Body of pancreas (tissue), 4 donors: ENCODE results near the gene ATG7. TPM values are rescaled to one million over a fixed set of nuclear protein-coding genes. Genes with fewer than 3 reads are reported as not detected.
A peak's percentile ranks its signal among the peaks of the same experiment; 100 is the strongest.

Experiments
- ATAC-seq: fragments of 150-250 bp; one replicate; pipeline ENCODE4 v1.9.1; 2016
- DNase-seq, 4 donors: peaks; one replicate each; pipeline ENCODE4 v3.0.0-alpha.2; 2019
- H3K27ac ChIP-seq, 4 donors: fragments of 200-600 bp; sonication (generic); 1 replicate in 3 of 4; 2 replicates in 1 of 4; pipeline versions ENCODE4 v1.5.1 to v1.6.1; 2016 to 2019; ENCODE audit warnings: mild to moderate bottlenecking in 1 of 4, mixed read lengths in 1 of 4, moderate library complexity in 1 of 4
- H3K27me3 ChIP-seq, 2 donors: fragments of 200-600 bp; sonication (generic); one replicate each; pipeline ENCODE4 v1.6.0; 2016; ENCODE audit warnings: mild to moderate bottlenecking in 1 of 2
- H3K36me3 ChIP-seq, 2 donors: fragments of 200-600 bp; sonication (generic); replicated peaks in 1 of 2; 2 replicates each; pipeline ENCODE4 v1.5.1; 2016; ENCODE audit warnings: low read depth in 2 of 2; ENCODE audit not compliant: insufficient read depth in 1 of 2
- H3K4me1 ChIP-seq: fragments of 200-600 bp; sonication (generic); one replicate; pipeline ENCODE4 v1.6.0; 2016
- H3K4me3 ChIP-seq, 2 donors: fragments of 200-600 bp; sonication (generic); 1 replicate in 1 of 2; 2 replicates in 1 of 2; pipeline ENCODE4 v1.5.1; 2016 to 2019
- H3K9me3 ChIP-seq, 3 donors: fragments of 200-600 bp; sonication (generic); 1 replicate in 2 of 3; 2 replicates in 1 of 3; pipeline ENCODE4 v1.5.1; 2016
- CTCF ChIP-seq, 7 experiments: fragments of 450-650 bp in 4 of 7; fragments of 200-600 bp in 3 of 7; sonication (generic) in 3 of 7; IDR thresholded peaks; one replicate each; pipeline ENCODE4 v1.5.1; 2016 to 2019; ENCODE audit warnings: antibody characterized with exemption in 7 of 7
- POLR2A ChIP-seq, 3 donors: fragments of 450-650 bp; IDR thresholded peaks; one replicate each; pipeline ENCODE4 v1.6.1; 2016; ENCODE audit warnings: antibody characterized with exemption in 3 of 3, mild to moderate bottlenecking in 2 of 3
- WGBS, 2 donors: methylation state at CpG; one replicate each; pipeline ENCODE4 v1.1.5; 2017; 5-methylcytosine and 5-hydroxymethylcytosine counted together
- intact Hi-C: fragments of 100-400 bp; cut with DNase I; formaldehyde crosslinking; loops from one replicate; pipeline ENCODE4 v1.15.1; 2023
- total RNA-seq, 2 donors: library from RNA; depleted of rRNA; stranded (reverse); fragments of >200 nt; gene quantifications; one replicate each; pipeline ENCODE4 v1.1.0, GENCODE V29; 2016

The ATG7 gene
- total RNA-seq, 2 donors from 2014 or later: 40.5 to 43.6 TPM

- no peaks in the 10 kb centered on the region for H3K27me3 ChIP-seq
- 65 to 74% methylated on average over 3 of the region's 3 CpGs for WGBS, 2 donors
- ATAC-seq: no peak
- H3K27ac ChIP-seq: peak overlapping the region in 2 of 4 donors; percentile 77 to 79
- DNase-seq: peak in 1 of 4 donors; percentile 8
- H3K36me3 ChIP-seq: peaks cover 0 to 2% of the 10 kb centered on the region in 2 donors
- no peaks in the 10 kb centered on the region for H3K9me3 ChIP-seq
- no peak overlapping the region for H3K4me3 ChIP-seq
- TF ChIP-seq POLR2A (IDR thresholded peaks at IDR 0.05) (no peak), CTCF (IDR thresholded peaks at IDR 0.05) (no peak)
- intact Hi-C loops: no loop called here
- H3K4me1 ChIP-seq: peaks cover 51% of the 10 kb centered on the region
Measured at GRCh38 chr3:11588755-11589154, 316.6 kb downstream of the ATG7 start.

- no peak for TF ChIP-seq CTCF (IDR thresholded peaks at IDR 0.05)
- no peak for TF ChIP-seq POLR2A (IDR thresholded peaks at IDR 0.05)
- DNase-seq (peak in 1 of 4 donors; percentile 23), ATAC-seq (no peak)
- H3K36me3 ChIP-seq: peaks cover 0 to 2% of the 10 kb centered on the region in 2 donors
- peaks cover 52% of the 10 kb centered on the region for H3K4me1 ChIP-seq
- WGBS, 2 donors: 62 to 64% methylated on average over 11 of the region's 11 CpGs
- no peaks in the 10 kb centered on the region for H3K27me3 ChIP-seq
- peak overlapping the region in 3 of 4 donors; percentile 46 to 79 (median 77) for H3K27ac ChIP-seq
- intact Hi-C loops: no loop called here
- H3K9me3 ChIP-seq: no peaks in the 10 kb centered on the region
- H3K4me3 ChIP-seq: no peak overlapping the region
Measured at GRCh38 chr3:11589706-11590105, 317.5 kb downstream of the ATG7 start.

- H3K9me3 ChIP-seq: no peaks in the 10 kb centered on the region
- ATAC-seq: no peak
- DNase-seq: no peak
- WGBS, 2 donors: 39 to 52% methylated on average over 7 of the region's 7 CpGs
- intact Hi-C loops: no loop called here
- TF ChIP-seq CTCF (IDR thresholded peaks at IDR 0.05) (no peak), POLR2A (IDR thresholded peaks at IDR 0.05) (no peak)
- H3K36me3 ChIP-seq: peaks cover 0 to 2% of the 10 kb centered on the region in 2 donors
- peaks cover 52% of the 10 kb centered on the region for H3K4me1 ChIP-seq
- H3K27me3 ChIP-seq: no peaks in the 10 kb centered on the region
- peak overlapping the region; percentile 46 to 79 (median 62) for H3K27ac ChIP-seq
- H3K4me3 ChIP-seq: no peak overlapping the region
Measured at GRCh38 chr3:11591002-11591355, 318.8 kb downstream of the ATG7 start.

GRCh38 chr3:11591391-11592282 is 319.4 kb downstream of the ATG7 start:
- 23% methylated on average over 9 of the region's 9 CpGs for WGBS, 2 donors
- H3K27ac ChIP-seq: peak overlapping the region; percentile 46 to 79 (median 62)
- intact Hi-C loops: no loop called here
- no peak overlapping the region for H3K4me3 ChIP-seq
- H3K36me3 ChIP-seq: no peaks in the 10 kb centered on the region
- no peaks in the 10 kb centered on the region for H3K9me3 ChIP-seq
- ATAC-seq (peak; percentile 87), DNase-seq (peak; percentile 50 to 73 (median 70))
- TF ChIP-seq CTCF (IDR thresholded peaks at IDR 0.05) (no peak), POLR2A (IDR thresholded peaks at IDR 0.05) (peak in 2 of 3 donors; percentile 15 to 19)
- no peaks in the 10 kb centered on the region for H3K27me3 ChIP-seq
- H3K4me1 ChIP-seq: peaks cover 52% of the 10 kb centered on the region
